NCI-H226 (cell line): ENCODE results near the gene TBATA.

Experiments
- DNase-seq: peaks from one replicate; pipeline ENCODE4 v3.0.0-alpha.2; 2015

Gene TBATA, protein sequence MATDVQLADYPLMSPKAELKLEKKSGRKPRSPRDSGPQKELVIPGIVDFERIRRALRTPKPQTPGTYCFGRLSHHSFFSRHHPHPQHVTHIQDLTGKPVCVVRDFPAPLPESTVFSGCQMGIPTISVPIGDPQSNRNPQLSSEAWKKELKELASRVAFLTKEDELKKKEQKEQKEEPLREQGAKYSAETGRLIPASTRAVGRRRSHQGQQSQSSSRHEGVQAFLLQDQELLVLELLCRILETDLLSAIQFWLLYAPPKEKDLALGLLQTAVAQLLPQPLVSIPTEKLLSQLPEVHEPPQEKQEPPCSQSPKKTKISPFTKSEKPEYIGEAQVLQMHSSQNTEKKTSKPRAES

DNA sequence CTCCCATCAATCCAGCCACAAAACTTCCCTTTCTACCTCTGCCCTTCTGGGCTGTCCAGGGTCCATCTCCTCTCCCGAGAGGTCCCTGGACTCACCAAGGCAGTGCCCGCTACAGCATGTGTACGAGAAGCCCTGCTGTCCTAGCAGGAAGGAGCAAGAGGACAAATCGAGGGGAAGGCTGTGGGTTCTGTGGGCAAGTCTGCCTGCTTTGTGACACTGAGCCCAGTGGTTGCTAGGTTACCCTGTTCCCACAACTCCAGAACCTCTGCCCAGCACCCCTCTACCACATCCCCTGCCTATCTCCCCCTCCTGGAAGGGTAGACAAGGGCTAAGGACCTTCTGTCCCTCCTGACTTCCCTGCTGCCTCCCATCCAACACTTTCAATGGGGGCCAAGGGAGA, at the start of gene TBATA:
Gene TBATA, minus strand, starts transcription at position 188 of the 400 bp plus-strand sequence. CDS start 1,998 bp downstream, outside the sequence.
- DNase-seq = no peak

DNA sequence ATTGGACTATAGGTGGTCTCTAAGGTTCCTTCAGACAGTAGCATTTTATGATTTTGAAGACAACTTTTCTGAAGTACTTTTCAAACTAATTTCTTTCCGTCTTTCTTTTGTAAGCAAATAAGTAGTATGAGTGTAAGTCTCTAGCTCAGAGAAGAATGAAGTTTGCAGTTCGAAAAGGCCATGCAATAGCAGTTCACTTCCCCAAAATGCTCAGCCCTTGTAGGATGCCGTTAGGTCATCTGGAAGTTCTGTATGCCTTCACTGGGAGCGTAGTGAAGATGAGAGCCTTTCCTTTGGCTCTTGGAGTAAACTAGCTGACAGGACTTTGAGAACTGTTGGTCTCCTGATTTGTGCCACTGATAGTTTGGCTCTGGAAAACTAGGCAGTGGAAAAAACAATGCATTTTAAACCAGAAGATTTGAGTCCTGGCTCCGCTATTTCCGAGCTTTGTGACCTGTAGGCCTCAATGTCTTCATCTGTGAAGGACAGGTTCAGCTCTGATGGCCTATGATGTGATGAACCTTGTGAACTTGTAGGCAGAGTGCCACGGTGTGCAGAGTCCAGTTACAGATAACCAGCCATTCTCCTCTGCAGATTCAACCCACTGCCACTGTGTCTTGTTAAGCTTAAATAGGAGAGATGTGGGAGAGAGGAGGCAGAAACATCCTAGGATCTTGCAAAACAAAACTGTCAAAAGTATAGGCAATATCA, 49.4 kb upstream of the TBATA start:
- DNase-seq = no peak

DNA sequence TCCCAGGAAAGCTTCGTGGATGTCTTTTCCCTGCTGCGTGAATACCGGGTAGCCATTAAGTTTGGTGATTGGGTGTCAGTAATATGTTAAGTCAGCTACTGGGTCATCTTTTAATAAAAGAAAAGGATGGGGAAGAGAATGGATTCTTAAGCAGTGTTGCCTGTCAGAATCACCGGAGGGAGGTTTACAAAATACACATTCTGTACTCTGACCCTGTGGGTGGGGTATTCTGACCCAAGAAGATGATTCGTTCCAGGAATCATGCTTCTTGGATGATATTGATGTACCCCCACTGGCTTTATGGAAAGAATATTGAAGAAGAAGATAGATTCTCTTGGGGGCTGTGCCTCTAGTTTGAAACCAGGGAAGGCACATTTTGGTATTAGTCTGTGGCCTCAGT, 48.8 kb upstream of the TBATA start:
- DNase-seq = no peak

DNA sequence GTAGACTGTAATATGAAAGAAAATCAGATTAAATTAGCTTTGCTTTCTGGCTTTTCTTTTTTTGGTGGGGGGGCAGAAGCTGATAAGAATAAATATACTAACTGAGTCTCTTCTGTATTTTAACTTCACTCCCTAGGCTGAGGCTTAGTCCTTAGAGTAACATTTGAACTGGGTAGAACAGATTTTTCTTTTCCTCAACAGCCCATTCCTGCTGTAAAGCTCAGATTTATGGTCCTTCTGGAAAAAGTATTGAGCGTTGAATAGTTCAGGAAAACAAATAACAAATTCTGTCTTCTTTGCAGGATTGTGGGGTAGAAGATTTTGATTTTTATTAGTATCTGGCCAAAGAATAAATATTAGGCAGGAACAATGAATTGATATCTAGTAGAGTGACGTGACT, 48.4 kb upstream of the TBATA start:
- DNase-seq = no peak

DNA sequence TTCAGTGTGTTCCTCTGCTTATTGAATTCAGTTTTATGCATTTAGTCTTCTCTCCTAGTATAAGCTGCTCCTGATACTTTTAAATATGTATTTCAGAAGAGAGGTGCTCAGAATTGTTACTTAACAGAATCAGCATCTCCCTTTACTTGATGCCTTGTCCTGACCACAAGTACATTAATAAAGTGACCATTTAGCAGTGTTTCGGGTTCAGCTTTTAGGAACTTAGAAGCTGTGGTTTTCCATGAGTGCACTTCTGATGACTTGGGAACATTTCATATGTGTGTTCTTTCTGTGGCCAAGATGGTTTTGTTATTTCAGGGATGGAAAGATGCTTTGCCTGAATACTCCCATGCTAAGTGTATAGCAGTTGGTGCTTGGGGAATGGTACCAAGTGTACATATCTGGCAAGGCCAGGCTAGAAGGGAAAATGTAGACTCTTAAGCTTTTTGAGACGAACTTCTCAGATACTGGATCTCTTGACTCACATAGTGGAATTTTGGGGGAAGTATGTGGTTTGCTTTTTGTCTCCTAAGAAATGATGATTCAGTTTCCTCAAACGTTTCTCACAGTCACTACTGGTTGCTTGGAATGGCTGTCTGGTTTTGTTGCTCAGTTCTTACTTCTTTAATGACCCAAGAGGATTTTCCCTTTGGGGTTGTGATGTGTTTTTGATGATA, 47.8 kb upstream of the TBATA start:
- DNase-seq = peak; percentile 89

DNA sequence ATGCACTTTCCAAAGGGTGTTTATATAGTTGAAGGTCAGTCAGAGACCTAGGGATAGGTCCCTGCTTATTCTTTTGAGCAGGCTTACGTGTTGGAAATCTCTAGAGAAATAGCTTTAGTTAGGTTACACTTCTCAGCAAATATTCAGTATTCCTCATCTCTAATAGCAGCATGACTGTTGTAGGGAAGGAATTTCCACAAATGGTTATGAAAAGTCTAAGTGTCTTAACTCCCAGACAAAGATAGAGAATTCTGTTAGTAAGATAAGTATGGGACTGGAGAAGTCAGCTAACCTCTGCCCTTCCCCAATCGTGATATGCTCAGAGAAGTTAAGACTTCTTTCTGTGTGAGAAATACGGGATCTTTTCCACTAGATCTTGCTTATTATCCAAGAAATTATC, 47.0 kb upstream of the TBATA start:
- no peak for DNase-seq

DNA sequence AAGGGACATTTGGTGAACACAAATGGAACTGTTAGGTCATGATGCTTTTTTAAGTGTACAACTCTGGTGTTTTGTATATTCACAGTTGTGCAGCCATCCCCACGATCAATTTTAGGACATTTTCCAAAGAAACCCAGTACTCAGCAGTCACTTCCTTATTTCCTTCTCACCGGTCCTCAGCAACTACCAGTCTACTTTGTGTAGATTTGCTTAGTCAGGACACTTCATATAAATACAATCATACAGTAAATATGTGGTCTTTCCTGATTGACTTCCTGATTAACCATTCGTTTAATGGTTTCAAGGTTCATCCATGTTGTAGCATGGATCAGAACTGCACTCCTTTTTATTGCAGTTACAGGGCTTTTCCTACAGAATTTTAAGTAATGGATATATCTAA, 45.0 kb upstream of the TBATA start:
- no peak for DNase-seq

DNA sequence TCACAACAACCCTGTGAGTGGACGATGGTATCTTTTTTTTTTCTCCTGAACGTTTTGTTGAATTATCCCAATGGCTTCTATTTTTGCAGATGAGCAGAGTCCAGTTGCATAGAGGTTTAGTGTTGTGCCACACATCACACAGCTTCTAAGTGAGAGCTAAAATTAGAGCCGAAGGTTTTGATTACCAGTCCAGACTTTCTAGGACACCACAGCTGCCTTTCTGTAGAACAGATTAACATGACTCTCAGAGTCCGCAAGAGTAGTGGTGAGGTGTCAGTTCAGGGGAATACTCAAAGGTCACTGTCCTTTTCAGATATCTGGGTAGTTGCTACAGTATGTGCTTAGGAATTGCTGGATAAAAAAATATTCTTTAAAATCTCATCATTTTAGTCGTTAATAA, 44.4 kb upstream of the TBATA start:
- no peak for DNase-seq

DNA sequence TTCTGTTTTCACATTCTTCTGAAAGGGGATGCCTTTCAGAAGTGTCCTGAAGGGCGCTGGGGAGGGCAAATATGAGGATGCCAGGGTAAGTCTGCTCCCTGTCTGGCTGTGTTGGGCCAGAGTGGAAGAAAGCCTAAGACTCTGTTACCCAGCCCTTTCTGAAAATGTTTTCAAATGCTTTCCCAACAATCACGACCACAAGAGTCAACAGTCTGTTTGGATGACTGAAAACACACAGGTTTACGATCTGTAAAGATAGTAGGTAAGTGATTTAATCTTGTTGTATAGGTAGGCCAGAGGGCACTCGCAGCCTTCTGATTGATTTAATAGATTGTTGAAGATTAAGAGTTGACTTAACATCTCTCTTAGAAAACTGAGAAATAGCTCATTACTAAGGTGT, 43.7 kb upstream of the TBATA start:
- no peak for DNase-seq

DNA sequence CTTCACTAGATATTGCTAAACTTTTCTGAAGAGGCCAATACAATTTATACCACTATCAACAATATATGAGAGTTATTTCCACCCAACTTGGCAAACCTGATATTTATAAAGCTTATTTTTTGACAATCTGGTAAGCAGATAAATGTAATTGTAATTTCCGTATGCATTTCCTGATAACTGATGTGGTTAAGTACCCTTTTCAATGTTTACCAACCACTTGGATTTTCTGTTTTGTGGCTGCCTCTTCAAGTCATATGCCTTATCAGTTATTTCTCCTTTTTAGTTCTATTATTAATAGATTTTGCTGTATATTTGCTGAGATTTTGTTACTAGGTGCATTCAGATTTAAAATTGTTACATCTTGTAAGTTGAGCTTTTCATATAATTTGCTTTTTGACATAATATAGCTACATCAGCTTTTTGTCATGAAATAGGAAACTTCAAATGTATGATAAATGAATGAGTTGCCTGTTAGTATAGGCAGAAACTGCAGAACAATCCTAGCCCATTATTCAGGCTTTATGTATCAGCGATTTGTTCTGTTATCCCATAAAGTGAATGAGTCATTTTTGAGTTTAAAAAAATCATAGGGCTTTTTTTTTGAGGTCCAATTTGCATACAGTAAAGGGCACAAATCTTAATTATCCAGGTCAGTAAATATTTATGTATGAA, 42.0 kb upstream of the TBATA start:
- DNase-seq = no peak

DNA sequence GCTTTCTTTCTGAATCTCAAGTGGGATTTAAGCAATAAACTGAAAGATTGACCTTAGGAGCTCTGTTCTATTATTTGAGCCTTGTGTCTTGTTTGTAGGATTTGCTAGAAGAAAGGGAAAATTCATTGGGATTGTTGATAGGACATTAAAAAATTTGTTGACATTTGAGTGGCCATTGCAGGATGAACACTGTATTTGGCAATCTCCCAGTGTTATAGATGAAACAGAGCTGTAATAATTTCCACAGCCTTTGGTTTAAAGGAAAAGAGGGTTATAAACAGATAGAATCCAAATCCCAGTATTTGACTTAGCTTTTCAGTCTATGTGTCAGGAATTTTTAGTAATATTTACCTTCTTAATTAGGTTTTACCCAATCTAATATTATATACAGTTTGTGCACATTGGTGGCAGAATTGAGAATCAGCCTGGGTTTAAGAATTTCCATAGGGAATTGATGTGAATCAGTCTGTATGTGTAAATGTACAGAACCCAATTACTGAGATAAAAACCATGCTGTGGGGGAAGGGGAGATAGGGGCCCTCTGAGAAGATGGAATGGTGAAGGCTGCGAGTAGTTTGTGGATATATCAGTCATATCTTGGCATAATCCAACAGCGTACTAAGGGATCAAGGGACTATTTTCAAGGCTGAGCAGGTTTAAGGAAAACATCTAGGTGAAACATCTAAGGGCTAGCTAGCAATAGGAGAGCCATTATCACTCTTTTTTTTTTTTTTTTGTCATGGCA, 37.1 kb upstream of the TBATA start:
- DNase-seq = no peak

DNA sequence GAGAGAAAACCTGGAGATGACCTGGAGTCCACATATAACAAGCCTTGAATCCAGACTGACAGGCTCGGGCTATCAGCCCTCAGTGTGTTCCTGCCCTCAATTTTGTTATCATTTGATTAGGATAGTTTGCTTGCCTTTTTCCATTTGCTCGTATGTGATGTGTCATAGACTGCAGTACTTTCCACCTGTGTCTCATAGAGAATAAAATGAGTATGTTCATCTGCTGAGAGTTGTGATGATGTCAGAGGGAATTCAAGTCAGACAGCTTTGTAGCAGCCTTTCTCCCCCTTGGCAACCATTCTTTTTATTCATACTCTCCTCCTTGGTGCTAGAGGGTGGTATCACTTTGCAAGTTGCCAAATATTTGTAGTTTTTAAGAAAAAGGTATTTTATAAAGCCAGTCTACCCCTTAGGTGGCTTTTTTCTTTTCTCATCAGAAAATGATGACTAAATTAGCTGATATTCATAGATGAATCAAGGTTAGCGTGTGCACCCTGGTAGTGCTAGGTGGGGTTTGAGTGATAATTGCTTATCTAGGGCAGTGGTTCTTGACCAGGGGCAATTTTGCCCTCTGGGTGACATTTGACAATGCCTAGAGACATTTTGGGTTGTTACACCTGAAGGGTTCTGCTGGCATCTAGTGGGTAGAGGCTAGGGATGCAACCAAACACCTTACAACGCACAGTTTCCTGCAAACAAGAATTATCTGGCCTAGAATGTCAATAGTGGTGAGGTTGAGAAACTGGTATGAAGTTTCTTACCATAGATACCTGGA, 36.0 kb upstream of the TBATA start:
- no peak for DNase-seq

DNA sequence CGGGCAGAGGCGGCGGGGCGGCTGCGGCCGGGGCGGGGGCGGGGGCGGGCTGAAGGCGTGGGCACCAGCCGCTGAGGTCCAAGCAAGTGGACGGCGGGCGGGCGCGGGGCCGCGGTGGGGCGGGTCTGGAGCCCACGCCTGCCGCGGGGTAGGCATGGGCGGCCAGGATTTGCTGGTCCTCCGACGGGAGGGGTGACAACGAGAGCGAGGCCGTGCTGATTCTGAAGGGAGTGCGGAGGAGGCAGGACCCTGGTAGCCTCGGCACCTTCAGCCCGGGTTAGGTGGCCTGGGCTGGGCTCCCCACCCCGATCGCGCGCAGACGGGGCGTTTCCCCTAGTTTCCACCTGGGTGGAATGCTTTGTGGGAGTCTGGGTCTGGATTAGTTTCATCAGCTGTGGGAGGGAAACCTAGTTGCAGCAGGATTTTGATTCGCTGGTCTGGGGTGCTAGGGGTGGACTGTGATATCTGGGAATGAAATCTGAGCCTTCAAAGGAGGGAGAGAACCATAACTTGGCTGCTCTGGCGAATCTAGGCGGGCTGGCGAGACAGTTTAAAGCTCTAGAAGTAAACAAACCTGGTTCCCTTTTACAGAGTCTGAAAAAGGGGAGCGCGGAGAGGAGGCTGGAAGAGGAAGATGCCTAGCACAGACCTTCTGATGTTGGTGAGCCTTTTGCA, 31.2 kb upstream of the TBATA start:
- DNase-seq = peak; percentile 94

DNA sequence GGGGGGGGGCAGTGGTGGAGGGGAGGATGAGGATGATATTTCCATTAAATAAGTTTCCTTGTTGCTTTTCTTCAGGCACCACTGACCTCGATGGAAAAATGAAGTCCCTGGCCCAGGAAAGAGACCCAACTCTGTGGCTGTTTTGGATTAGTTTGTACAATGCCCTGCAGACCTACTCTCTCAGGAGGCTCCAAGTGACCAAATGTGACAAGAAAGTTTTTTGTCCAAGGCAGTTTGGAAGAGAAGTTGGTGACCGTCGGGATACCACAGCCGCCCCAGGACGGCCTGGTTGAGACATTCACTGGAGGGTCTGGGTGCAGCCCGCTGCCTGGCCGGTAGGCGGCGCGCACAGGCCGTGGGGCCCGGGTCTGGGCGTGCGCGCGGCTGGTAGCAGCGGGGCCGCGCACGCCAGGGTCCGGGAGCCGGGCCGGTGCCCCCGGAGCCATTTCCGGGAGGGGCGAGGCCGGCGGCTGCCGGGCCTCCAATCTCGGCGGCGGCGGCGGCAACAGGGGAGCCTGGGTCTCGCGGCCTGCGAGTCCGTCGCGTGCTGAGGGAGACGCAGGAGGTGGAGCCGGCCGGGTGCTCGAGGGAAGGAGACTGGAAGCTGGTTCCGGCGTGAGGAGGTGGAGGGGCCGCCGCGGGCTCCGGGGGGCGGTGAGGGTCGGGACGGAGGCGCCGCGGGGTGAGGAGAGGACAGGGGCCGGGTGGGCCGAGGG, 30.5 kb upstream of the TBATA start, which contains the start of gene SGPL1:
Gene SGPL1, plus strand, starts transcription at position 445 of the 716 bp plus-strand sequence. CDS start 906 bp downstream, outside the sequence.
- DNase-seq = peak; percentile 81

DNA sequence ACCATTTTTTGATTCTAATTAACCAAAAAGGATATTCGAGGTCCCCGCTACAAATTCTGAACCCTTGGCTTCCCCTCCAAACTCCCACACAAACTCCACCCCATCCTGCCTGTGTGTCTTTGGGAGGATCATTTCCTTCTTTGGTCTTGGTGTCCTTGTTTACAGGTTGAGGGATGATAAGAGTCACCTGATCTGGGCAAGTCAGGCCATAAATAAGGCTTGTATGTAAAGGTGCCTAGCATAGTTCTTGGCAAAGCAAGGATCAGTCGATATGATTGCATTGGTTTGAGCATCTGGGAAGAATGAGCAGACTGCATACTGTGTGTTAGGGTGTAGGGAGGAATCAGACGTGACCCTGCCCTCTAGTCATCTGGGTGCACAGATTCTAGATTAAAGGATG, 28.9 kb upstream of the TBATA start:
- DNase-seq = no peak

DNA sequence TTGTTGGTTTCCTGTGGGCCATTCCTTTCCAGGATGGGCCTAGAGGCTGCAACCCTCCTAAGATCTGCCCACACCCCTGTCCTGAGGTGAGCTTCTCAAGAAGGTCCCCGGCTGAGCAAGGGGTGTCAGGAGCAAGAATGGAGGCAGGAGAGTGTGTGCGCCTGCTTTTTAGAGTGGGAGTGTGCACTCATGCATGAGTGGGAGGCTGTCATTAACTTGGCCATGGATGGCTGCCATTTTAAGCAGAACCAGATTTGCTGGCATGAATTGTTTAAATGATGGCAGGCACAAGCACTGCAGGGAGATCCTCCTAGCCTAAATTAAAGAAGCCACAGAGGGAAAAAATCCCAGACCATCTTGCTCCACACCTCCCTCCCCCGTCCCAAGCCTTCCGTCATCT, 27.6 kb upstream of the TBATA start:
- no peak for DNase-seq

DNA sequence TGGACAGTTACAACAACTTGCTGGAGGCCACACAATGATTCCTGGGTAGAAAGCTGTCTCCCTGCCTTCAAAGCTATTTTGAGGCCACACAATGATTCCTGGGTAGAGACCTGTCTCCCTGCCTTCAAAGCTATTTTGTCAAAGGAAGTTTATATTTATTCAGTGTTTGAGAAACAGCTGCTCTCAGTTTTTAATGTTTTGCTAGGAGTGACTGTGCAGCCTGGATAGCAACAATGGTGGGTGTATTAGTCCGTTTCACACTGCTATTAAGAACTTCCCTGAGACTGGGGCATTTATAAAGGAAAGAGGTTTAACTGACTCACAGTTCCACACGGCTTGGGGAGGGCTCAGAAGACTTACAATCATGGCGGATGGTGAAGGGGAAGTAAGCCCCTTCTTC, 26.7 kb upstream of the TBATA start:
- no peak for DNase-seq

DNA sequence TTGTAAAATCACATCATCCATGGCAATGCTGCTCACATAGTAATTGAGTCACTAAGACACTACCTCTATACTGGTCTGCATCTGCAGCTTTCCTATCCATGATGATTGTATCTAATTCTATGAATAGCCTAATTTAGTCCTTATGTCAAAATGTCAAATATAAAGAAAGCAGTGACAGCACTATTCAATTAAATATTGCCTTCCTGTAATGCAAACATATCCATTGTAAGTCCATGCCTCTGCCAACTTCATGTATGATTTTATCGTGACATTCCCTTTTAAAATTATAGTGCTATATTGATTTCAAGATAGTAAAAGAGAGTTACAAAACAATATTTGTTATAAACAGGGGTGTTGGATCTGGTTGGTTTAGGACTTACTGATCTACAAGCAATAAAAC, 25.8 kb upstream of the TBATA start:
- DNase-seq = no peak

DNA sequence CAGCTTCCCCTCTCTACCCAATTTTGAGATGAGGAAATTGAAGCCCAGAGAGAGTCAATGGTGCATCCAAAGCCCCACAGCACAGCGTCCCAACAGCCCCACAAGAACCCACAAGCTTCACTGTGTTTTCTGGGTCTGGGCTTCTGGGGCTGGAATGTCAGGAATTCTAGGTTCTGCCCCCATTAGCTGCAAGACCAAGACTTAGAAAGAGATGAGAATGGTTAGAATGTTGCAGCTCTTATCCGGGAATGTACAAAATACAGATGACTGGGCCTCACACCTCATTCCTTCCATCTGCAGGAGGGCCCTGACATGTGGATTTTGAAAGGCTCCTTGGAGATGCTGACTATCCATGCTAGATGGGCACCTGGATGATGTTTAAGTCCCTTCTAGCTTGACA, 24.5 kb upstream of the TBATA start:
- no peak for DNase-seq

DNA sequence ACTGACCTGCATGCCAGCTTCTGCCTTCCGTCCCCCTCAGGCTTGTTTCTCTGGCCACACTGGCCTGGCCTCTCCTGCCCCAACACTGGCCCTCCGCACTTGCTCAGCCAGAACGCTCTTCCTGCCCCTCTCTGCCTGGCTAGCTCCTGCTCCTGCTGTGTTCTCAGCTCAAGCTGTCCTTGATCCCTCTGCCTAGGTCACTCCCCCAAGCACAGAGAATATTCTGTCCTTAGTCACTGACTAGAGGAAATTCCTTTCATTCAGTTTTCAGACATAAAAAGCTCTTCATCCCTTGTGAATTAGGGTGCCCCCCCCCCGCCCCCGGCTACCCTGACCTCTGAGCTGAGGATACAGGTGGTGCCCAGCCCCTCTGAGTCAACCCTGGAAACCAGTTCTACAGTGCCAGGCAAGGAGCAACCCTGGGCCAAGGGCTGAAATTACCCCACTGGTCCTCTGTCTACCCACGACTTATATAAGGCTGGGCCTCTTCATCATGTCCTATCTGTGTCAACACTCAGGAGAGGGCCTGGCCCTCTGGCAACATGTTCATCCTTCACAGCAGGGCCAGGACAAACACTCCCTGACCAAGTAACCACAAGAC, 23.9 kb upstream of the TBATA start:
- DNase-seq = no peak
